COLO668 (cell line): ENCODE data around the gene ZNF710.
"Not testable (repeated sequence)": the region's sequence is repeated elsewhere in the genome, so short reads cannot be mapped to it uniquely, and the experiment has no call there.

ENCODE experiments used
- DNase-seq: peaks from one replicate; lab custom pipeline; 2025; ENCODE audit not compliant: unreplicated experiment; lab: John Stamatoyannopoulos, UW

The ZNF710 gene

GRCh38 chr15:90101130-90101968 is 100.2 kb downstream of the ZNF710 start:
- DNase-seq: peak; percentile 52

- DNase-seq: peak; percentile 95
Measured at GRCh38 chr15:90101969-90102890, 101.1 kb downstream of the ZNF710 start, which contains the start of gene IDH2. TSS of gene IDH2 (minus strand) at chr15:90102468. CDS start at chr15:90102390, 78 bp downstream.

- DNase-seq: peak; percentile 69
Measured at GRCh38 chr15:90103701-90104329, 102.7 kb downstream of the ZNF710 start.

GRCh38 chr15:90104551-90104950 is 103.4 kb downstream of the ZNF710 start:
- DNase-seq: peak; percentile 31

- no peak for DNase-seq
Measured at GRCh38 chr15:90105521-90105920, 104.4 kb downstream of the ZNF710 start.

GRCh38 chr15:90106522-90107117 is 105.5 kb downstream of the ZNF710 start:
- DNase-seq: peak; percentile 85

GRCh38 chr15:90108038-90108437 is 106.9 kb downstream of the ZNF710 start:
- DNase-seq: not testable (repeated sequence)

- not testable (repeated sequence) for DNase-seq
Measured at GRCh38 chr15:90109163-90109751, 108.1 kb downstream of the ZNF710 start.

GRCh38 chr15:90113166-90113565 is 112.0 kb downstream of the ZNF710 start:
- DNase-seq: no peak

GRCh38 chr15:90114451-90114901 is 113.4 kb downstream of the ZNF710 start:
- DNase-seq: no peak

GRCh38 chr15:90115783-90116182 is 114.7 kb downstream of the ZNF710 start:
- DNase-seq: no peak

GRCh38 chr15:90119367-90119766 is 118.2 kb downstream of the ZNF710 start:
- no peak for DNase-seq

GRCh38 chr15:90121086-90121485 is 120.0 kb downstream of the ZNF710 start:
- no peak for DNase-seq

GRCh38 chr15:90124507-90124906 is 123.4 kb downstream of the ZNF710 start:
- no peak for DNase-seq

- DNase-seq: no peak
Measured at GRCh38 chr15:90126022-90126421, 124.9 kb downstream of the ZNF710 start.

GRCh38 chr15:90126596-90127435 is 125.7 kb downstream of the ZNF710 start:
- no peak for DNase-seq

GRCh38 chr15:90130291-90130690 is 129.2 kb downstream of the ZNF710 start:
- DNase-seq: no peak
